ENCODE results near the gene IL21R. TPM values are rescaled to one million over a fixed set of nuclear protein-coding genes. Genes with fewer than 3 reads are reported as not detected.
A peak's percentile ranks its signal among the peaks of the same experiment; 100 is the strongest.
"Not testable (repeated sequence)": the region's sequence is repeated elsewhere in the genome, so short reads cannot be mapped to it uniquely, and the experiment has no call there.

The IL21R gene
- total RNA-seq, 1 donor from 2014 or later, result under 0.01 TPM

- DNase-seq (ENCODE audit: low read depth in 2 of 2), result peak; percentile 29 to 85
These were observed 24.7 kb downstream of the IL21R start for GRCh38 chr16:27426423-27427408.

GRCh38 chr16:27427538-27427937 is 25.6 kb downstream of the IL21R start:
- DNase-seq (ENCODE audit: low read depth in 2 of 2), result no peak

GRCh38 chr16:27428026-27428785 is 26.2 kb downstream of the IL21R start:
- DNase-seq (ENCODE audit: low read depth in 2 of 2), result no peak

- DNase-seq (ENCODE audit: low read depth in 2 of 2), result no peak
These were observed 27.4 kb downstream of the IL21R start for GRCh38 chr16:27429330-27429871.

- no peak for DNase-seq (ENCODE audit: low read depth in 2 of 2)
These were observed 28.0 kb downstream of the IL21R start for GRCh38 chr16:27429981-27430441.

- no peak for DNase-seq (ENCODE audit: low read depth in 2 of 2)
These were observed 28.5 kb downstream of the IL21R start for GRCh38 chr16:27430512-27430911.

GRCh38 chr16:27430923-27431484 is 29.0 kb downstream of the IL21R start:
- peak in 1 of 2 donors; percentile 57 for DNase-seq (ENCODE audit: low read depth in 2 of 2)

- DNase-seq (ENCODE audit: low read depth in 2 of 2), result no peak
These were observed 30.0 kb downstream of the IL21R start for GRCh38 chr16:27431773-27432532.

GRCh38 chr16:27432558-27432957 is 30.6 kb downstream of the IL21R start:
- DNase-seq (ENCODE audit: low read depth in 2 of 2), result peak in 1 of 2 donors; percentile 52

GRCh38 chr16:27433191-27433590 is 31.2 kb downstream of the IL21R start:
- not testable (repeated sequence) for DNase-seq (ENCODE audit: low read depth in 2 of 2)

GRCh38 chr16:27433636-27434035 is 31.7 kb downstream of the IL21R start:
- DNase-seq (ENCODE audit: low read depth in 2 of 2), result no peak

- no peak for DNase-seq (ENCODE audit: low read depth in 2 of 2)
These were observed 32.4 kb downstream of the IL21R start for GRCh38 chr16:27434141-27435051.

- DNase-seq (ENCODE audit: low read depth in 2 of 2), result not testable (repeated sequence)
These were observed 33.2 kb downstream of the IL21R start for GRCh38 chr16:27435146-27435545.

- DNase-seq (ENCODE audit: low read depth in 2 of 2), result no peak
These were observed 34.1 kb downstream of the IL21R start for GRCh38 chr16:27436065-27436464.

- DNase-seq (ENCODE audit: low read depth in 2 of 2), result no peak
These were observed 35.1 kb downstream of the IL21R start for GRCh38 chr16:27436921-27437650.

GRCh38 chr16:27437946-27438345 is 36.0 kb downstream of the IL21R start:
- no peak for DNase-seq (ENCODE audit: low read depth in 2 of 2)

GRCh38 chr16:27439271-27440018 is 37.5 kb downstream of the IL21R start:
- DNase-seq (ENCODE audit: low read depth in 2 of 2), result no peak

- no peak for DNase-seq (ENCODE audit: low read depth in 2 of 2)
These were observed 39.3 kb downstream of the IL21R start for GRCh38 chr16:27441276-27441675.
